ENCODE results near the gene ZNF488.

ZNF488 gene

DNA sequence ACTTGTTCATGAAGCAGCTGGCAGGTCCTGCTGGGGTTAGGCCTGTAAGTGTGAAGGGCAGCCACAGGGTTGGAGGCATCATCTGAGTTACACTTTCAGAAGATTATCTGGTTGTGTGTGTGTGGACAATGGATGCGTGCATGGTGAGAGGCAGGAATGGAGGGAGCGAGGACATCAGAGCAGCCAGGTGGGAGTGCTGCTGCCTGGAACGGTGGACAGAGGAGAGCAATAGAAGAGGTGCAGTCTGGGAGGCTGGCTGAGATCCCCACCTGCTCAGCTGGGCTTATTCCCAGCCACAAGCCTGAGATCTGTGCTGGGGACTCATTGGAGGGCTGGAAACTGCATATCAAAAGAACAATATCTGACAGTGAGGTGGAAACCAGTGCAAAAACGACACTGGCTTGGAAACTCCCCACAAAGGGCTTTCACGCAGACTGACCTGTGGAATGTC lies 17.9 kb downstream of the ZNF488 start:
- Histone ChIP-seq H3K4me1 (ENCODE audit: control insufficient read depth, low read length) (no peaks in the 10 kb centered on the region), H4K20me1 (ENCODE audit: control insufficient read depth, insufficient read depth, low read depth, low read length) (no peaks in the 10 kb centered on the region), H3K9me2 (replicated peaks; ENCODE audit: control insufficient read depth, low read length) (no peaks in the 10 kb centered on the region), H3F3A (ENCODE audit: control insufficient read depth, insufficient read depth) (no peaks in the 10 kb centered on the region), H3K4me3 (ENCODE audit: low read length) (no peak overlapping the region), H3K27ac (ENCODE audit: low read depth, low read length) (no peak overlapping the region), H3K4me2 (ENCODE audit: low read length) (no peak overlapping the region), H3K9me3 (ENCODE audit: control insufficient read depth, insufficient read depth, low read length) (no peaks in the 10 kb centered on the region), H3K79me2 (ENCODE audit: control insufficient read depth, low read length) (no peaks in the 10 kb centered on the region), H3K36me3 (ENCODE audit: control insufficient read depth, low read length) (no peaks in the 10 kb centered on the region), H3K27me3 (ENCODE audit: control insufficient read depth, low read length) (no peaks in the 10 kb centered on the region)
- TF ChIP-seq EZH2phosphoT487 (IDR thresholded peaks at IDR 0.05; ENCODE audit: borderline replicate concordance, low read length), result no peak
- TF ChIP-seq, protein P1, sequence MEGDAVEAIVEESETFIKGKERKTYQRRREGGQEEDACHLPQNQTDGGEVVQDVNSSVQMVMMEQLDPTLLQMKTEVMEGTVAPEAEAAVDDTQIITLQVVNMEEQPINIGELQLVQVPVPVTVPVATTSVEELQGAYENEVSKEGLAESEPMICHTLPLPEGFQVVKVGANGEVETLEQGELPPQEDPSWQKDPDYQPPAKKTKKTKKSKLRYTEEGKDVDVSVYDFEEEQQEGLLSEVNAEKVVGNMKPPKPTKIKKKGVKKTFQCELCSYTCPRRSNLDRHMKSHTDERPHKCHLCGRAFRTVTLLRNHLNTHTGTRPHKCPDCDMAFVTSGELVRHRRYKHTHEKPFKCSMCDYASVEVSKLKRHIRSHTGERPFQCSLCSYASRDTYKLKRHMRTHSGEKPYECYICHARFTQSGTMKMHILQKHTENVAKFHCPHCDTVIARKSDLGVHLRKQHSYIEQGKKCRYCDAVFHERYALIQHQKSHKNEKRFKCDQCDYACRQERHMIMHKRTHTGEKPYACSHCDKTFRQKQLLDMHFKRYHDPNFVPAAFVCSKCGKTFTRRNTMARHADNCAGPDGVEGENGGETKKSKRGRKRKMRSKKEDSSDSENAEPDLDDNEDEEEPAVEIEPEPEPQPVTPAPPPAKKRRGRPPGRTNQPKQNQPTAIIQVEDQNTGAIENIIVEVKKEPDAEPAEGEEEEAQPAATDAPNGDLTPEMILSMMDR (IDR thresholded peaks at IDR 0.05; ENCODE audit: low read depth, low read length, poor library complexity, severe bottlenecking), result no peak

DNA sequence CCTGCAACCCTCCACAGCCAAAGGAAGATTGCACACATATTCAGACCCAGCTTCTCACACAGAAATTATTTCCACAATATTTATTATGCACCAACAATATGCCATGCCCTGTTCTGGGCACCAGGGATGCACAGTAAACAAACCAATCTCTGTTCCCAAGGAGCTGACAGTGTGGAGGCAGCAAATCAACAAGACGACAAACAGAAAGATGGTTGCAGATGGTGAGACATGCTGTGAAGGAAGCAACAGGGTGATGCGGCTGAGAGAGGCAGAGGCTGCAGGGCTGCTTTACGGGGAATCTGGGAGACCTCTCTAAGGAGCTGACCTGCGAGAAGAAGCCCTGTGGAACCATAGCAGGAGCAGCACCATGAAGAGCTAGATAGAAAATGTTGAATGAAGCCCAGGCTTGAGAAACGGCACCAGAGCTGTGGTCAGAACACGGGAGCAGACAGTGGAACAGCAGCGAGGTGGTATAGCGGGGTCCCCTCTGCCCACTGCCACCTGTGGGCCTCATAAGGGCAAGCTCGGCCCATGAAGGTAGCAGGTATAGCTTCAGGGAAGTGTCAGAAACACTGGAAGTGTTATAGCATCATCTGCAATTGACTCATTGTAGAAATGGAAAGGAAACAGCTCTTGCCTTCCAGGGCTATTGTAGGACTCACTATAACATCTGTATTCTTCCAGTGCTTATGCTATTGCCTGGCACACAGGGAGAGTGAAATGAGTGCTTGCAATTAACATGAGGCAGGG lies 18.5 kb downstream of the ZNF488 start:
- Histone ChIP-seq H3K4me3 (ENCODE audit: low read length) (no peak overlapping the region), H3K79me2 (ENCODE audit: control insufficient read depth, low read length) (no peaks in the 10 kb centered on the region), H3K27ac (ENCODE audit: low read depth, low read length) (no peak overlapping the region), H3K4me2 (ENCODE audit: low read length) (no peak overlapping the region), H3K9me2 (replicated peaks; ENCODE audit: control insufficient read depth, low read length) (no peaks in the 10 kb centered on the region), H4K20me1 (ENCODE audit: control insufficient read depth, insufficient read depth, low read depth, low read length) (no peaks in the 10 kb centered on the region), H3K36me3 (ENCODE audit: control insufficient read depth, low read length) (no peaks in the 10 kb centered on the region), H3F3A (ENCODE audit: control insufficient read depth, insufficient read depth) (no peaks in the 10 kb centered on the region), H3K4me1 (ENCODE audit: control insufficient read depth, low read length) (no peaks in the 10 kb centered on the region), H3K9me3 (ENCODE audit: control insufficient read depth, insufficient read depth, low read length) (no peaks in the 10 kb centered on the region), H3K27me3 (ENCODE audit: control insufficient read depth, low read length) (no peaks in the 10 kb centered on the region)
- TF ChIP-seq, protein P1 (IDR thresholded peaks at IDR 0.05; ENCODE audit: low read depth, low read length, poor library complexity, severe bottlenecking), result no peak
- TF ChIP-seq EZH2phosphoT487 (IDR thresholded peaks at IDR 0.05; ENCODE audit: borderline replicate concordance, low read length), result no peak

DNA sequence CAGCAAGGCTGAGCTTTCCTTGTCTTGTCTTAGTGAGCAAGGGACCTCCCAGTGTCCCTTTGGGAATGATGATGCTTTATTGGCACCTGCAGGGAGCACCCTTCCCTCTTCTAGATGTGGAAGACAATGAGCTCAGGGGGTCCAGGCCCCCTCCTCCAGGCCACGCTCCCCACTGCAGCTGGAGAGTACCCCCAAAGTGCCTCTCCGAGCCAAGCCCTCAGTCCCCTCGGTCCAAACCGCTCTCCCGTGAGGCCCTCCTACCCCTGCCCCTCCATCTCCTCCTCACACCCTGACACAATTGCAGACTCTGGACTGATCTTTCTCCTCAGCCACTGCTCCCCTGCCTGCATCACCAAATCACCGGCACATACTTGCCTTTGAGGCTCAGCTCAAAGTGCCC lies 19.2 kb downstream of the ZNF488 start:
- Histone ChIP-seq H3K79me2 (ENCODE audit: control insufficient read depth, low read length) (no peaks in the 10 kb centered on the region), H3K9me3 (ENCODE audit: control insufficient read depth, insufficient read depth, low read length) (no peaks in the 10 kb centered on the region), H3K4me2 (ENCODE audit: low read length) (no peak overlapping the region), H3F3A (ENCODE audit: control insufficient read depth, insufficient read depth) (no peaks in the 10 kb centered on the region), H3K4me1 (ENCODE audit: control insufficient read depth, low read length) (no peaks in the 10 kb centered on the region), H3K4me3 (ENCODE audit: low read length) (no peak overlapping the region), H3K36me3 (ENCODE audit: control insufficient read depth, low read length) (no peaks in the 10 kb centered on the region), H3K27ac (ENCODE audit: low read depth, low read length) (no peak overlapping the region), H4K20me1 (ENCODE audit: control insufficient read depth, insufficient read depth, low read depth, low read length) (no peaks in the 10 kb centered on the region), H3K27me3 (ENCODE audit: control insufficient read depth, low read length) (no peaks in the 10 kb centered on the region), H3K9me2 (replicated peaks; ENCODE audit: control insufficient read depth, low read length) (no peaks in the 10 kb centered on the region)
- TF ChIP-seq EZH2phosphoT487 (IDR thresholded peaks at IDR 0.05; ENCODE audit: borderline replicate concordance, low read length), result no peak
- TF ChIP-seq, protein P1 (IDR thresholded peaks at IDR 0.05; ENCODE audit: low read depth, low read length, poor library complexity, severe bottlenecking), result no peak
